Skeletal muscle satellite cell (primary cell): ENCODE data around the gene DZIP1.

Experiments
- H3K27me3 ChIP-seq: 2 replicates; pipeline ENCODE4 v1.7.0; 2013; ENCODE audit warnings: low read length; ENCODE audit not compliant: control insufficient read depth, insufficient read depth
- H3K36me3 ChIP-seq: 2 replicates; pipeline ENCODE4 v1.7.0; 2013; ENCODE audit warnings: mild to moderate bottlenecking, control low read depth, low read length; ENCODE audit not compliant: insufficient read depth
- H3K4me1 ChIP-seq: 2 replicates; pipeline ENCODE4 v1.7.0; 2013; ENCODE audit warnings: low read length; ENCODE audit not compliant: control insufficient read depth, insufficient read depth
- H3K4me2 ChIP-seq: 2 replicates; pipeline ENCODE4 v1.7.0; 2013; ENCODE audit warnings: mild to moderate bottlenecking, low read length
- H3K4me3 ChIP-seq: 2 replicates; pipeline ENCODE4 v1.7.0; 2013; ENCODE audit warnings: low read length
- H3K9ac ChIP-seq: 2 replicates; pipeline ENCODE4 v1.7.0; 2013; ENCODE audit warnings: mild to moderate bottlenecking, low read depth, low read length, moderate library complexity
- H3K9me3 ChIP-seq: replicated peaks from 2 replicates; pipeline ENCODE4 v1.7.0; 2013; ENCODE audit warnings: mild to moderate bottlenecking, control low read depth, low read length

Gene DZIP1

DNA sequence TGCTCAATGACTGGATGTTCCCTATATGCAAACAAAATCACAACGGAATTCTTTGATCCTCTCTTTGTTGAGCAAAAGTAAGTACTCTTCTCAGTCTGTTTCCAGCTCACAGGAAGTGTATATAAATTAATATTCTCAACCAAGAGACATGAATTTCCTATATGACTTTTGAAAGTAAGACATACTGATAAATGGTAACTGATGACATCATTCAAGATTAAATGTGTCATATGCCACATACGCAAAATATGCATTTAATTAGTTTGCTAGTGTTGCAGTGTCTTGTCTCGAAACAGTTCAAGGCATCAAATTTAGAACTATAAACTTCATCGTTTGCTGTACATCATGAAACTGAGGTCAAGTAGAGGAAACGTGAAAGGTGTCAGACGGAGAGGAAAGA is 84.1 kb downstream of the DZIP1 start:
- Histone ChIP-seq H3K4me3 (no peak overlapping the region), H3K27me3 (peaks cover 35% of the 10 kb centered on the region), H3K36me3 (no peaks in the 10 kb centered on the region), H3K9me3 (no peaks in the 10 kb centered on the region), H3K9ac (no peak overlapping the region), H3K4me2 (no peak overlapping the region), H3K4me1 (peaks cover 10% of the 10 kb centered on the region)

DNA sequence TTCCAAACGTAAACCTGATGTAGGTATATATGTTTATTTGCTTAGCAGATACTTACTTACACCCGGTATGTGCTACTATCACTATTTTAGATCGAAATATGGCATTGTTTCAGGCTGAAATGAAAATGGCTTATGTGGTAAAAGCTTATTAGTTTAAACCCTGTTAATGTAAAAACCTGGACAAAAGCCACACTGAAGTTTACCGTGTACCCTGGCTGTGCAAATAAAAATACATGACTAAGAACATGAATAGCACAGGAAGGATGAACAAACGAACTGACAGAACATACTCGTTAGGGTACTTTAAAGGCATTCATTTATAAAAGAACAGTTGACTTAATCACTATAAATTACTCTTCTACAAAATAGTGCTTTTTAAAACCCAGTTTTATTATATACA is 85.4 kb downstream of the DZIP1 start:
- Histone ChIP-seq H3K4me1 (no peaks in the 10 kb centered on the region), H3K36me3 (no peaks in the 10 kb centered on the region), H3K9me3 (no peaks in the 10 kb centered on the region), H3K27me3 (peaks cover 41% of the 10 kb centered on the region), H3K4me3 (no peak overlapping the region), H3K4me2 (no peak overlapping the region), H3K9ac (no peak overlapping the region)

DNA sequence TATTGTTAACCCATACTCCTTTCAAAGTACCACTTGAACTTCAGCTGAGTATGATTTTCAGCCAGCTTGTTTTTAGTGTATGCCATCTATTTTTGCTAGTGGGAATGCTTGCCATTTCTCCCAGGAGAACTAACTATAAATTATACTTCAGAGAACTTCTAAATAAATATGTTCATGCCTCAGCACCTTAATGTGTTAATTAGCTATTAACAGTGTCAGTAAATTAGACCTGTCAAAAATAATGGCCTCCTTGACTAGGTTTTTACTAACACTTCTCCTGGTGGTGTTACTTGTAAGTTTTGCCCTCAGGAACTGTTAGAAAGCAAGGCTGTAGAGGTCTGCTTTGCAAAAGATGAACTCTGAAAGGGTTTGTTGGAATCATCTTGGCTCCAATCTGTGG is 87.5 kb downstream of the DZIP1 start:
- H3K9me3 ChIP-seq, result no peaks in the 10 kb centered on the region
- no peak overlapping the region for H3K4me3 ChIP-seq
- H3K4me2 ChIP-seq, result no peak overlapping the region
- no peaks in the 10 kb centered on the region for H3K4me1 ChIP-seq
- no peak overlapping the region for H3K9ac ChIP-seq
- H3K27me3 ChIP-seq, result peaks cover 54% of the 10 kb centered on the region
- no peaks in the 10 kb centered on the region for H3K36me3 ChIP-seq

DNA sequence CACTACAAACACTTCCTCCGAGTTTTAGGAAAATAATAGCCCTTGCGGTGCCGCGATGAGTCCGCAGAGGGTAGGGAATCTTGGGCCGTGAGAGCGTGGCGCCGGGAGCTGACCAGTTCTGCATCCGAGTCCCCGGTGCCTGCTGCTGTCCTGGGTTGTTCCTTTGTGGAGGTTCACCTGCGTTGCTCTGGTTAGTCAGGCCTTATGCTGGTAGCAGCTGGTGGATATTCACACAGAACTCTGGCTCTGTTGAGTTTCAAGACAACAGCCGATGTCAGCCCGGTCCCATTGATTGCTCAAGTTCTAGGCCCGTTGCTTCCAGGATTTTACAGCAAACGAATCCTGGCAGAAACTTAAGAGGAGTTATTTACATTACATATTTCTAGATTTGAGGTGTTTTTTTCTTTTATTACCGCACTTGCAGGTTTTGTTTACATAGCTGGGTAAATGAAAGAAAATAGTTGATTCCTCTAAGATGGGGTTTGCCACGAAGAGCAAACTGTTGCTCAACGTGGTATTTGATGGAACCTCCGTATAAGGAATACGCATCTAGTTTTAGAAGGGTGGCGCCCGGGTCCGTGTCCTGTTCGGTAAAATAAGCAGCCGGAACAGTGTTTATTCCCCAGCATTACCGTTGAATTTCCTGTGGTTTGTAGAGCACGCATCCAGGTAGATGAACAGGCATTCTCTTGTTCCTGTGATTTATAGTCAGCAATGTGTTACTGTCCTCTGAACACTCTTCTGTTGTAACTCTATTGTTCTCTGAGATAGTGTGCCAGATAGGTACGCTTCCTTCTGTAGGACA is 90.7 kb downstream of the DZIP1 start:
- H3K36me3 ChIP-seq, result no peaks in the 10 kb centered on the region
- H3K4me3 ChIP-seq, result no peak overlapping the region
- no peak overlapping the region for H3K9ac ChIP-seq
- no peaks in the 10 kb centered on the region for H3K9me3 ChIP-seq
- H3K4me2 ChIP-seq, result no peak overlapping the region
- peaks cover 77% of the 10 kb centered on the region for H3K27me3 ChIP-seq
- no peaks in the 10 kb centered on the region for H3K4me1 ChIP-seq

DNA sequence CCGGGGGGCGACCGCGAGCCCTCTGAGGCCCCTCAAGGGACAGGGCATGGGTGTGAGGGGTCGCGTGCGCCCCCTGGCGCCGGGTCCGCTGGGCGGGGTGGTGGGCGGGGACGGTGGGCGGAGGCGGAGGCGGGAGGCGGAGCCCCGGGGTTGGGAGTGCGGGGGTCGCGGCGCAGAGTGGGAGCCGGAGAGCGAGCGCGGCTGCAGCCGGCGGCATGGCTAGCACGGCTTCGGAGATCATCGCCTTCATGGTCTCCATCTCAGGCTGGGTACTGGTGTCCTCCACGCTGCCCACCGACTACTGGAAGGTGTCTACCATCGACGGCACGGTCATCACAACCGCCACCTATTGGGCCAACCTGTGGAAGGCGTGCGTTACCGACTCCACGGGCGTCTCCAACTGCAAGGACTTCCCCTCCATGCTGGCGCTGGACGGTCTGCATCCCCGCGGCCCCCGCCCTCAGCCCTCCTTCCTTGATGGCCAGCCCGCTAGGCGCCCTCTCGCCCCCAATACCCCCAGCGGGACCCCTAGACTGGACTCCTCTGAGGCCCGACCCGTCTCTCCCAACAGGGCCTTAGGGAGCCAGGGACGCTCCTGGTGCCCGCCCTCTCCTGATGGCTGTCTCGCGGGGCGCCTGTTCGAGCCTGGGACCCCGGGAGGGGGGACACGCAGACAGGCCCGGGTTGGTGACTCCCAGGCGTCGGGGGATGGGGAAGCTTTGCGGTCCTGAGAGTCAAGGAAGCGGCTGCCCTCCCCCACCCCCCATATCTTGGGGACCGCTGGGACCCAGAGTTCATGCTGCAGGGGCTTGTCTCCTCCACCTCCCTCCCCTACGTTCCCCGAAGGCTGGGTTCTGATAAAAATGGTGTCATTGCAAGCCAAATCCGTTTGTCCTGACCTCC is 91.7 kb downstream of the DZIP1 start, which contains the start of gene CLDN10:
Gene CLDN10, plus strand, starts transcription at position 182 of the 903 bp plus-strand sequence. Its CDS starts 34 bp downstream, at position 216.
- no peak within 1 kb of the TSS for H3K4me3 ChIP-seq

DNA sequence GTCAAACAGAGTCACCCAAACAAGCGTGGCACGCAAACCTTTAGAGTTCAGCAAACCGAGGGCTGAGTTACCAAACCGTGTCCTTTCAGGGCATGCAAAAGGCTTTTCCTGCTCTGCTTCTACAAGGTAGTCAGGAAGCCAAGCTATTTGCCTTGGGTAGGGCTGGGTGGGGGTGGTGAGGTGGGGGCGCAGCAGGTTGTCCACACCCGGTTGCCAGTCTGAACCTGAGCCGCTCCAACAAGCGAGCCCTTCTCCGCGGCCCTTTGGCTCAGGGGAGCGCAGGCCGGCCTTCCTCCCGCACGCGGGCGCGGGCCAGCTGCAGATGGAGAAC is 92.3 kb downstream of the DZIP1 start:
- Histone ChIP-seq H3K27me3 (peaks cover 74% of the 10 kb centered on the region), H3K4me2 (no peak overlapping the region), H3K36me3 (no peaks in the 10 kb centered on the region), H3K9ac (no peak overlapping the region), H3K4me1 (no peaks in the 10 kb centered on the region), H3K4me3 (no peak overlapping the region), H3K9me3 (no peaks in the 10 kb centered on the region)

More for the DNA sequence above, 91.7 kb downstream of the DZIP1 start, which contains the start of gene CLDN10:
- no peak within 1 kb of the TSS for H3K9ac ChIP-seq
- H3K4me1 ChIP-seq, result no peaks in the 10 kb centered on the region
- H3K27me3 ChIP-seq, result peaks cover 76% of the 10 kb centered on the region
- no peaks in the 10 kb centered on the region for H3K9me3 ChIP-seq
- H3K4me2 ChIP-seq, result peak within 1 kb of the TSS; percentile 13
- no peaks in the 10 kb centered on the region for H3K36me3 ChIP-seq

DNA sequence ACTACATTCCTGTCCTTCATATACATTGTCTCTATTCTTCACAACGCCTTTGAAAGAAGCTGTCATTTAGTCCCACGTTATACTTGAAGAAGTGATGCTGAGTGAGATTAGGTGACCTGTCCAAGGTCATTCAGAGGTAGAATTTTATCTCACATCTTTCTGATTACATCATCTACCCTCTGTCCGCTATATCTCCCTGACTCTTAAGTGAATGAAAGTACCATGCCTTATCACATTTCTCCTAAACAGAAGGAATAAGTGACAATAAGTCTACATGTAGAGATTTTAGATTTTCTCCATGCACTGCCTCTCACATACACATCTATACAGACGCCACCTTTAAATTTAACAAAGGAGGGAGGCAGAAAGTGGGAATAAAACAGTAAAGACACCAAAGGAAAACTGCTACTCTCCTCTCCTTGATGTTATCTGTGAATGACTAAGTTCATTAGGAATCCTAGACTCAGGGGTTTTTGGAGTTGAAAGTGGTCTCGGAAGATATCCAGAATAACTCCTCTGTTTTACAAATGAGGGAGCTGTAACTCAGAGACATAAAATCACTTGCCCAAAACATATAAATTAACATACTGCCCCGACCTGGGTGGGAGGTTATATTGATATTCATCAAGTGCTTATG is 96.9 kb downstream of the DZIP1 start:
- H3K9me3 ChIP-seq, result no peaks in the 10 kb centered on the region
- H3K9ac ChIP-seq, result no peak overlapping the region
- no peaks in the 10 kb centered on the region for H3K4me1 ChIP-seq
- no peak overlapping the region for H3K4me3 ChIP-seq
- H3K36me3 ChIP-seq, result no peaks in the 10 kb centered on the region
- H3K27me3 ChIP-seq, result peaks cover 60% of the 10 kb centered on the region
- H3K4me2 ChIP-seq, result no peak overlapping the region

DNA sequence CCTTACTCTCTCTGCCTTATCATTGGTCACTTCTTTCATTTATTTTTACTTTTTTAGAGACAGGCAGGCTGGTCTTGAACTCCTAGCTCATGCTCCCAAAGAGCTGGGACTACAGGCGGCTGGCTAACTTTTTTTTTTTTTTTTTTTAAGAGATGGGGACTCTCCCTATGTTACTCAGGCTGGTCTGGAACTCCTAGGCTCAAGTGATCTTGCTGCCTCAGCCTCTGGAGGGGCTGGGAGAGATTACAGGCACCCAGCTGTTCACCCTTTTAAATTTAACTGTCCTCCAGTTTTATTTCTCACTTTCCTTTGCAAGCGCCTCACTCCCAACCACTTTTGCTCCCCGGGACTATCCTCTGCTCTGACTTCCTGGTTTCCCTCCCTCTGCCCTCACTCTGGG is 97.6 kb downstream of the DZIP1 start:
- no peaks in the 10 kb centered on the region for H3K36me3 ChIP-seq
- no peak overlapping the region for H3K9ac ChIP-seq
- no peak overlapping the region for H3K4me2 ChIP-seq
- no peak overlapping the region for H3K4me3 ChIP-seq
- H3K27me3 ChIP-seq, result peaks cover 56% of the 10 kb centered on the region
- H3K9me3 ChIP-seq, result no peaks in the 10 kb centered on the region
- peaks cover 5% of the 10 kb centered on the region for H3K4me1 ChIP-seq

DNA sequence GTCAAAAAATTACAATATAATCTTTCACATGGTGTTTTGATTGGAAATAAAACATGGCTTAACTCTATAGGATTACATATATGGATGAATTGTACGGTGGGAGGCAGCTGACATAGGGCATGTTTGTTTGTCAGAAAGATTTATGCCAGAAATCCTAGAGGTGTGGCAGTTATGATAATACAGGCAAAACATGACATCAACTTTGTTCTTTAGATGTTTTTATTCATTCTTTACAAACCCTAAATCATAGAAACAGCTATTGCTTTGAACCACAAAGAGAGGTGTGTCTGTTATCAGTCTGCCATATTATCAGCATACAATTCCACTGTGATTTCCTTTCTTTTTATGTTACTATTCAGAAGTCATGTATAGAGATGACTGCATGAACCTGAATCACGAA is 100.2 kb downstream of the DZIP1 start:
- Histone ChIP-seq H3K27me3 (peaks cover 32% of the 10 kb centered on the region), H3K4me3 (no peak overlapping the region), H3K4me2 (no peak overlapping the region), H3K36me3 (no peaks in the 10 kb centered on the region), H3K9ac (no peak overlapping the region), H3K9me3 (no peaks in the 10 kb centered on the region), H3K4me1 (peaks cover 9% of the 10 kb centered on the region)

DNA sequence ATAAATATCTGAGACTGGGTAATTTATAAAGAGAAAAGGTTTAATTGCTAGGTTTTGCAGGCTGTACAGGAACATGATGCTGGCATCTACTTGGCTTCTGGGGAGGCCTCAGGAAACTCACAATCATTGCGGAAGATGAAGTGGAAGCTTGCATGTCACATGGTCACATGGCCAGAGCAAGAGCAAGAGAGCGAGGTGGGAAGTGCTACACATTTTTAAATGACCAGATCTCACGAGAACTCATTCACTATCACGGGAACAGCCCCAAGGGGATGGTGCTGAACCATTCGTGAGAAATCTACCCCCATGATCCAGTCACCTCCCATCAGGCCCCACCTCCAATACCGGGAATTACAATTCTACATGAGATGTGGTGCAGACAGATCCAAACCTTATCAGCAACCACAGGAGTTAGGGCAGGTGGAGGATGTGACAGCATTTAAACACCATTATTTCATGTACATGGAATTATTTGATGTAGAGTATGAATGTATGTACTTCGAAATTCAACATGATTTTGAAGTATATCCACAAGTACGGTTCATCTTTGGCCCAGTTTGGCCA is 102.5 kb downstream of the DZIP1 start:
- H3K9me3 ChIP-seq, result no peaks in the 10 kb centered on the region
- no peak overlapping the region for H3K4me3 ChIP-seq
- H3K36me3 ChIP-seq, result no peaks in the 10 kb centered on the region
- peaks cover 22% of the 10 kb centered on the region for H3K27me3 ChIP-seq
- peaks cover 9% of the 10 kb centered on the region for H3K4me1 ChIP-seq
- no peak overlapping the region for H3K9ac ChIP-seq
- no peak overlapping the region for H3K4me2 ChIP-seq

DNA sequence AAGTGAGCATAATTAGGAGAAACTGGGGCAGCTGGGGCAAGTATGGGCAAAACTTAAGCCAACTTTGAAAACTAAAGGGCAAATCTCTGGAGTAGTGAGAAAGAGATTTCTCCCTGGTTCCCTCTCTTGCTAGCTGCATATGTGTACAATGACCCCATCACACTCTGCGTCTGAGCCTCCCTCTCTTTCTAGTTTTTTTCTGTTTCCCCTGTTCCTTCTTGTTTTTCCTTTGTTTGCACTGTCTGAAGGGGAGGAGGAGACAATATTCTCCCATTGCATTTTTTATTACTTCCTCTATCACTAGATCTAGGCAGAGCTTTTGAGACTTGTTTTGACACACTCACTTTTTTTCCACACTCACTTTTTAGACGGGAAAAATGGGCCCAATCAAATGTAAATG is 103.2 kb downstream of the DZIP1 start:
- no peak overlapping the region for H3K9ac ChIP-seq
- peaks cover 17% of the 10 kb centered on the region for H3K27me3 ChIP-seq
- H3K36me3 ChIP-seq, result no peaks in the 10 kb centered on the region
- peaks cover 9% of the 10 kb centered on the region for H3K4me1 ChIP-seq
- no peak overlapping the region for H3K4me3 ChIP-seq
- no peaks in the 10 kb centered on the region for H3K9me3 ChIP-seq
- no peak overlapping the region for H3K4me2 ChIP-seq
